HCT116 (cell line): ENCODE measurements around the gene MTUS2. TPM values are rescaled to one million over a fixed set of nuclear protein-coding genes. Genes with fewer than 3 reads are reported as not detected.

ENCODE experiments used
- ATAC-seq: fragments of 200-7000 bp; cut with Tn5 transposase; 2 replicates; pipeline ENCODE4 v1.9.1; 2020; ENCODE audit warnings: mild to moderate bottlenecking, moderate library complexity
- BruUV-seq: library from RNA; stranded (reverse); fragments of 400-500 nt; replicated peaks from 2 replicates; lab custom pipeline; 2021; lab: Mats Ljungman, UMichigan
- CTCF ChIA-PET: fragments of 300-600 bp; sonication (Branson Sonifier 250); formaldehyde crosslinking; loops from one replicate; lab custom pipeline; 2021; ENCODE audit warnings: antibody characterized with exemption; lab: Charles Lee
- POLR2A ChIA-PET: fragments of 300-600, 350-600 bp; sonication (Branson Sonifier 250); formaldehyde crosslinking; loops from one replicate; lab custom pipeline; 2021; ENCODE audit warnings: antibody characterized with exemption; lab: Charles Lee
- RAD21 ChIA-PET, 2 experiments: fragments of 300-600 bp; sonication (Branson Sonifier 250); formaldehyde crosslinking; loops; one replicate each; lab custom pipeline; 2023; ENCODE audit warnings: low total read pairs in 2 of 2; ENCODE audit not compliant: uncharacterized antibody in 2 of 2, unreplicated experiment in 2 of 2, low non-redundant PET in 1 of 2; lab: Charles Lee
- DNase-seq: peaks from one replicate; pipeline ENCODE4 v3.0.0-alpha.2; 2010; ENCODE audit warnings: low read depth, low spot score
- H2AFZ ChIP-seq: fragments of 200-600 bp; shearing (Covaris generic), sonication (generic); 2 replicates; pipeline ENCODE4 v1.6.1; 2017; ENCODE audit warnings: low read depth, mixed run types, mixed read lengths, antibody characterized with exemption, low read length; ENCODE audit not compliant: poor library complexity, severe bottlenecking
- H3K27ac ChIP-seq: 2 replicates; pipeline ENCODE4 v1.5.1; 2012; ENCODE audit warnings: low read depth, low read length
- H3K27me3 ChIP-seq: fragments of 200-600 bp; sonication (generic); 2 replicates; pipeline ENCODE4 v1.6.1; 2016; ENCODE audit warnings: mixed run types, low read length, mixed read lengths; ENCODE audit not compliant: insufficient read depth
- H3K36me3 ChIP-seq, 2 experiments: fragments of 200-500 bp in 1 of 2; fragments of 200-600 bp in 1 of 2; sonication (Bioruptor generic) in 1 of 2; sonication (generic) in 1 of 2; 2 replicates each; pipeline versions ENCODE4 v1.5.1 to v1.6.1; 2014 to 2016; ENCODE audit warnings: low read length in 2 of 2, inconsistent platforms in 1 of 2, mixed read lengths in 1 of 2, mixed run types in 1 of 2; ENCODE audit not compliant: insufficient read depth in 2 of 2, control insufficient read depth in 1 of 2
- H3K4me1 ChIP-seq, 2 experiments: fragments of 200-600 bp in 1 of 2; sonication (generic) in 1 of 2; 2 replicates each; pipeline versions ENCODE4 v1.5.1 to v1.6.1; 2012 to 2017; ENCODE audit warnings: low read length in 2 of 2, inconsistent platforms in 1 of 2, mild to moderate bottlenecking in 1 of 2, mixed read lengths in 1 of 2, mixed run types in 1 of 2, moderate library complexity in 1 of 2; ENCODE audit not compliant: insufficient read depth in 2 of 2, control insufficient read depth in 1 of 2
- H3K4me2 ChIP-seq: fragments of 200-600 bp; sonication (generic); 2 replicates; pipeline ENCODE4 v1.6.1; 2017; ENCODE audit warnings: mixed run types, low read length, mixed read lengths
- H3K4me3 ChIP-seq, 2 experiments: fragments of 200-600 bp in 1 of 2; sonication (generic) in 1 of 2; replicated peaks in 1 of 2; 2 replicates each; pipeline ENCODE4 v1.5.1; 2011 to 2016; ENCODE audit warnings: low read length in 2 of 2, control low read depth in 1 of 2, low read depth in 1 of 2, mild to moderate bottlenecking in 1 of 2, mixed read lengths in 1 of 2, mixed run types in 1 of 2
- H3K79me2 ChIP-seq: fragments of 200-600 bp; sonication (generic); 2 replicates; pipeline ENCODE4 v1.6.1; 2017; ENCODE audit warnings: mild to moderate bottlenecking, mixed run types, low read length, moderate library complexity, mixed read lengths; ENCODE audit not compliant: insufficient read depth
- H3K9ac ChIP-seq: fragments of 200-600 bp; sonication (generic); 2 replicates; pipeline ENCODE4 v1.6.1; 2016; ENCODE audit warnings: low read length, mixed read lengths
- H3K9me2 ChIP-seq: fragments of 200-600 bp; sonication (generic), shearing (Covaris generic); 2 replicates; pipeline ENCODE4 v1.6.1; 2017; ENCODE audit warnings: mixed run types, mild to moderate bottlenecking, moderate library complexity; ENCODE audit not compliant: insufficient read depth
- H3K9me3 ChIP-seq, 2 experiments: fragments of 200-500 bp in 1 of 2; fragments of 200-600 bp in 1 of 2; sonication (Bioruptor generic) in 1 of 2; sonication (generic) in 1 of 2; 2 replicates each; pipeline ENCODE4 v1.6.1; 2014 to 2017; ENCODE audit warnings: low read length in 2 of 2, mixed read lengths in 2 of 2, inconsistent platforms in 1 of 2, low read depth in 1 of 2, mild to moderate bottlenecking in 1 of 2, mixed run types in 1 of 2, moderate library complexity in 1 of 2; ENCODE audit not compliant: control insufficient read depth in 1 of 2, insufficient read depth in 1 of 2
- H4K20me1 ChIP-seq: fragments of 200-600 bp; sonication (generic), shearing (Covaris generic); 2 replicates; pipeline ENCODE4 v1.6.1; 2017; ENCODE audit warnings: mixed run types, mild to moderate bottlenecking, moderate library complexity; ENCODE audit not compliant: insufficient read depth
- CBX3 ChIP-seq: IDR thresholded peaks from 2 replicates; pipeline ENCODE4 v1.6.1; 2012; ENCODE audit warnings: low read depth
- EZH2 ChIP-seq: fragments of 200-600 bp; sonication (generic); IDR thresholded peaks from 2 replicates; pipeline ENCODE4 v1.6.1; 2017; ENCODE audit warnings: antibody characterized with exemption, mixed run types
- RAD21 ChIP-seq: IDR thresholded peaks from 2 replicates; pipeline ENCODE4 v1.6.1; 2012; ENCODE audit warnings: low read depth, mild to moderate bottlenecking
- SP1 ChIP-seq: IDR thresholded peaks from 2 replicates; pipeline ENCODE4 v1.6.1; 2012; ENCODE audit warnings: low read depth
- intact Hi-C: fragments of 100-400 bp; cut with micrococcal nuclease; formaldehyde crosslinking; loops from 2 replicates; pipeline ENCODE4 v1.10.0; 2022
- total RNA-seq: library from RNA; stranded (reverse); gene quantifications from one replicate; pipeline ENCODE4 v1.2.1, GENCODE V29; 2021; ENCODE audit not compliant: unreplicated experiment
- TF ChIP-seq, protein P1 (sequence below): IDR thresholded peaks from 2 replicates; pipeline ENCODE4 v1.6.1; 2012
- TF ChIP-seq, protein P2 (sequence below), 3 experiments: fragments of 200-600 bp in 1 of 3; sonication (generic) in 1 of 3; IDR thresholded peaks in 2 of 3; conservative IDR thresholded peaks in 1 of 3; 2 replicates each; pipeline ENCODE4 v1.5.1; 2012 to 2017; ENCODE audit warnings: low read depth in 2 of 3, low read length in 2 of 3, antibody characterized with exemption in 1 of 3, borderline replicate concordance in 1 of 3, control low read depth in 1 of 3, mild to moderate bottlenecking in 1 of 3, mixed read lengths in 1 of 3, mixed run types in 1 of 3, moderate library complexity in 1 of 3; ENCODE audit not compliant: insufficient read depth in 1 of 3

MTUS2 gene
- total RNA-seq, 1 experiment from 2014 or later: 0.02 TPM

DNA sequence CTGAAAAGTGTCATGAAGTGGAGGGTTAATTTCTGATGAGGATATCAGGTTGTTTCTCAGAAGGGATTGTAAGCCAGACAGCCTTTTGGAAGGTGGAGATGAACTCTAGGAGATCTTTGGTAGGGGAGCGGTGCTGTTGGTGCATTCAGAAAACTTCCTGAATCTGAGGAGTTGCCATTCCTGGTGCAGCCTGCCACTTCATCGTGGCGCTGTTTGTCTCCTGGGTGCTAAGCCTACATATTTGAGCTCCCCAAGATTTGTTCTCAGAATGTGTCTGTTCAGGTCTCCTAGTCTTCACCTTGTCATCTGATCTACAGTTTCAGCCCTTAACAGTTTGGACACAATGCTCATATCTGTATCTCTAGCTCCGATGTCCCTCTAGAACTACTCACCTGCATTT, 285.6 kb downstream of the MTUS2 start:
- no peak overlapping the region for H2AFZ ChIP-seq
- DNase-seq (no peak), ATAC-seq (peak; percentile 68)
- ChIA-PET POLR2A (no interaction called here), RAD21 (no interaction called here), CTCF (interaction anchor here (0.8 to 1.5 kb wide), 4 partner anchors 9 to 13 kb away, joined by 3 to 4 read pairs (median 4); no protein-coding TSS in a partner anchor)
- H3K4me3 ChIP-seq: no peak overlapping the region
- TF ChIP-seq, protein P1, sequence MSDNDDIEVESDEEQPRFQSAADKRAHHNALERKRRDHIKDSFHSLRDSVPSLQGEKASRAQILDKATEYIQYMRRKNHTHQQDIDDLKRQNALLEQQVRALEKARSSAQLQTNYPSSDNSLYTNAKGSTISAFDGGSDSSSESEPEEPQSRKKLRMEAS: no peak
- TF ChIP-seq, protein P2, sequence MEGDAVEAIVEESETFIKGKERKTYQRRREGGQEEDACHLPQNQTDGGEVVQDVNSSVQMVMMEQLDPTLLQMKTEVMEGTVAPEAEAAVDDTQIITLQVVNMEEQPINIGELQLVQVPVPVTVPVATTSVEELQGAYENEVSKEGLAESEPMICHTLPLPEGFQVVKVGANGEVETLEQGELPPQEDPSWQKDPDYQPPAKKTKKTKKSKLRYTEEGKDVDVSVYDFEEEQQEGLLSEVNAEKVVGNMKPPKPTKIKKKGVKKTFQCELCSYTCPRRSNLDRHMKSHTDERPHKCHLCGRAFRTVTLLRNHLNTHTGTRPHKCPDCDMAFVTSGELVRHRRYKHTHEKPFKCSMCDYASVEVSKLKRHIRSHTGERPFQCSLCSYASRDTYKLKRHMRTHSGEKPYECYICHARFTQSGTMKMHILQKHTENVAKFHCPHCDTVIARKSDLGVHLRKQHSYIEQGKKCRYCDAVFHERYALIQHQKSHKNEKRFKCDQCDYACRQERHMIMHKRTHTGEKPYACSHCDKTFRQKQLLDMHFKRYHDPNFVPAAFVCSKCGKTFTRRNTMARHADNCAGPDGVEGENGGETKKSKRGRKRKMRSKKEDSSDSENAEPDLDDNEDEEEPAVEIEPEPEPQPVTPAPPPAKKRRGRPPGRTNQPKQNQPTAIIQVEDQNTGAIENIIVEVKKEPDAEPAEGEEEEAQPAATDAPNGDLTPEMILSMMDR (IDR thresholded peaks at IDR 0.05 in 2 of 3, conservative IDR thresholded peaks at IDR 0.05 in 1 of 3; ENCODE audit: borderline replicate concordance in 1 of 3, insufficient read depth in 1 of 3, low read depth in 2 of 3, low read length in 2 of 3): peak in 2 of 3 experiments; percentile 57 to 68; a peak in 4 of 6 replicates
- no peak for TF ChIP-seq RAD21
- no peak overlapping the region for H3K9ac ChIP-seq
- intact Hi-C loops: no loop called here
- no TSS peak for BruUV-seq
- peaks cover 15% of the 10 kb centered on the region for H3K27me3 ChIP-seq
- H3K27ac ChIP-seq: no peak overlapping the region
- H3K4me2 ChIP-seq: no peak overlapping the region
- no peaks in the 10 kb centered on the region for H3K9me2 ChIP-seq
- no peaks in the 10 kb centered on the region for H3K36me3 ChIP-seq
- H3K79me2 ChIP-seq: no peaks in the 10 kb centered on the region
- no peaks in the 10 kb centered on the region for H4K20me1 ChIP-seq
- no peaks in the 10 kb centered on the region for H3K9me3 ChIP-seq
- no peaks in the 10 kb centered on the region for H3K4me1 ChIP-seq

DNA sequence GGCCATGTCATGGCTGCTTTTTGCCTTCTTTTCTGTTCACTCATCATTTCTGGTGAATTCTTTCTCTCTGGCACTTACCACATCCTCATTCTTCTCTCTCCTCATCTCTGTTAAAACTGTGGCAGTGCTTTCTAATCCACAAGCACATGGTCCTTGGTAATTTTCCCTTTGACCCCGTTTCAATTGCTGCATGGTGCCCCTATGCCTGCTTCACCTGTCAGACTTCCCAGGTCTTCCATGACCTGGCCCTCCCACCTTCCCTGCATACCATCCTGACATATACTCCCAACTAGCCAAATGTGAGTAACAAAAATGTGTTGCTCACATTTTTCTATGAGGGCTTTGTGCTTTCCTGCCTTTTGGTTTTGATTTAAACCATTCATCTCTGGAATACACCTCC, 286.5 kb downstream of the MTUS2 start:
- no peak for ATAC-seq
- H3K79me2 ChIP-seq: no peaks in the 10 kb centered on the region
- peaks cover 8% of the 10 kb centered on the region for H3K27me3 ChIP-seq
- no peak overlapping the region for H3K4me2 ChIP-seq
- H2AFZ ChIP-seq: no peak overlapping the region
- H3K9ac ChIP-seq: no peak overlapping the region
- ChIA-PET RAD21 (no interaction called here), CTCF (interaction anchor here (0.8 kb wide), 1 partner anchor 14 kb away, joined by 4 read pairs; no protein-coding TSS in a partner anchor), POLR2A (no interaction called here)
- intact Hi-C loops: no loop called here
- H3K9me3 ChIP-seq: no peaks in the 10 kb centered on the region
- H3K36me3 ChIP-seq: no peaks in the 10 kb centered on the region
- H4K20me1 ChIP-seq: no peaks in the 10 kb centered on the region
- H3K4me1 ChIP-seq: no peaks in the 10 kb centered on the region
- H3K27ac ChIP-seq: no peak overlapping the region
- no peak overlapping the region for H3K4me3 ChIP-seq
- H3K9me2 ChIP-seq: no peaks in the 10 kb centered on the region
- TF ChIP-seq SP1 (no peak), EZH2 (no peak), CBX3 (no peak)
- TF ChIP-seq, all 23 proteins: peak for 0
- no TSS peak for BruUV-seq
- no peak for DNase-seq
